HepG2 (cell line): ENCODE data around the gene NEK6. TPM values are rescaled to one million over a fixed set of nuclear protein-coding genes. Genes with fewer than 3 reads are reported as not detected.

ENCODE experiments used
- ATAC-seq: fragments of 200-7000 bp; cut with Tn5 transposase; 3 replicates; pipeline ENCODE4 v1.9.1; 2020; ENCODE audit warnings: mild to moderate bottlenecking, moderate library complexity
- BruUV-seq: library from RNA; stranded (reverse); fragments of 400-500 nt; replicated peaks from 2 replicates; lab custom pipeline; 2021; lab: Mats Ljungman, UMichigan
- CTCF ChIA-PET: fragments of 300-600 bp; formaldehyde crosslinking; extraction: SDS; loops from one replicate; lab custom pipeline; 2021; ENCODE audit warnings: low total read pairs, inconsistent platforms, low intra/inter-chr PET ratio; lab: Yijun Ruan, JAX
- POLR2A ChIA-PET: fragments of 350-600 bp; sonication (Branson Sonifier 250); formaldehyde crosslinking; loops from one replicate; lab custom pipeline; 2020; ENCODE audit warnings: antibody characterized with exemption, inconsistent platforms; lab: Yijun Ruan, JAX
- DNase-seq: peaks from one replicate; pipeline ENCODE4 v3.0.0-alpha.2; 2015; ENCODE audit warnings: low spot score
- FAIRE-seq: peaks from 3 replicates; lab custom pipeline; 2011; peaks lifted over from hg19 to GRCh38; lab: Jason Lieb, UNC
- H2AFZ ChIP-seq: one replicate; pipeline ENCODE4 v1.6.1; 2011; ENCODE audit warnings: low read length, inconsistent platforms
- H3K27ac ChIP-seq: fragments of 300-600 bp; 3 replicates; pipeline ENCODE4 v1.8.0; 2011; ENCODE audit warnings: mixed run types, mild to moderate bottlenecking, mixed read lengths, low read length, inconsistent platforms; ENCODE audit not compliant: insufficient read depth; ENCODE audit errors: extremely low read length
- H3K27me3 ChIP-seq, 2 experiments: fragments of 200-600 bp in 1 of 2; 2 replicates in 1 of 2; 3 replicates in 1 of 2; pipeline versions ENCODE4 v1.6.0 to v1.8.0; 2011; ENCODE audit warnings: low read length in 2 of 2, mild to moderate bottlenecking in 2 of 2, moderate library complexity in 2 of 2, inconsistent platforms in 1 of 2; ENCODE audit not compliant: insufficient read depth in 2 of 2, control insufficient read depth in 1 of 2
- H3K36me3 ChIP-seq, 2 experiments: fragments of 200-600 bp in 1 of 2; replicated peaks in 1 of 2; 2 replicates in 1 of 2; 3 replicates in 1 of 2; pipeline versions ENCODE4 v1.5.1 to v1.8.0; 2011; ENCODE audit warnings: low read length in 2 of 2, inconsistent platforms in 1 of 2; ENCODE audit not compliant: insufficient read depth in 2 of 2, control insufficient read depth in 1 of 2
- H3K4me1 ChIP-seq: 2 replicates; pipeline ENCODE4 v1.5.1; 2012; ENCODE audit warnings: low read length, inconsistent platforms; ENCODE audit not compliant: insufficient read depth
- H3K4me2 ChIP-seq: 2 replicates; pipeline ENCODE4 v1.6.0; 2011; ENCODE audit warnings: low read depth, low read length, inconsistent platforms
- H3K4me3 ChIP-seq, 3 experiments: fragments of 200-600 bp in 1 of 3; sonication (generic), shearing (Covaris generic) in 1 of 3; replicated peaks in 1 of 3; 2 replicates each; pipeline ENCODE4 v1.5.1; 2011 to 2016; ENCODE audit warnings: low read length in 3 of 3, inconsistent platforms in 2 of 3, low read depth in 2 of 3, mild to moderate bottlenecking in 2 of 3, control low read depth in 1 of 3, mixed read lengths in 1 of 3; ENCODE audit not compliant: insufficient read depth in 1 of 3
- H3K79me2 ChIP-seq: one replicate; pipeline ENCODE4 v1.6.1; 2011; ENCODE audit warnings: low read length, inconsistent platforms; ENCODE audit not compliant: insufficient read depth
- H3K9ac ChIP-seq: 2 replicates; pipeline ENCODE4 v1.6.0; 2011; ENCODE audit warnings: mild to moderate bottlenecking, low read depth, low read length, inconsistent platforms; ENCODE audit not compliant: insufficient read depth
- H3K9me3 ChIP-seq: 2 replicates; pipeline ENCODE4 v1.5.1; 2012; ENCODE audit warnings: mild to moderate bottlenecking, low read length
- H4K20me1 ChIP-seq: 2 replicates; pipeline ENCODE4 v1.6.0; 2011; ENCODE audit warnings: inconsistent platforms, mild to moderate bottlenecking, low read length, moderate library complexity; ENCODE audit not compliant: insufficient read depth
- BCLAF1 ChIP-seq: fragments of 450-650 bp; IDR thresholded peaks from 2 replicates; pipeline ENCODE4 v1.6.1; 2017; ENCODE audit warnings: mild to moderate bottlenecking
- ISL2 ChIP-seq: sonication (generic); formaldehyde crosslinking; IDR thresholded peaks from 2 replicates; pipeline ENCODE4 v1.5.0; 2020; ENCODE audit warnings: missing genetic modification reagents
- NONO ChIP-seq, 2 experiments: fragments of 450-650 bp in 1 of 2; sonication (generic) in 1 of 2; formaldehyde crosslinking in 1 of 2; IDR thresholded peaks in 1 of 2; conservative IDR thresholded peaks in 1 of 2; 2 replicates each; pipeline versions ENCODE4 v1.6.1 to v1.8.0; 2017 to 2022; ENCODE audit warnings: mild to moderate bottlenecking in 1 of 2, missing genetic modification reagents in 1 of 2, moderate library complexity in 1 of 2
- NR2F2 ChIP-seq: IDR thresholded peaks from 2 replicates; pipeline ENCODE4 v1.6.1; 2012; ENCODE audit warnings: low read depth, inconsistent platforms, borderline replicate concordance
- PHF8 ChIP-seq: sonication (generic); formaldehyde crosslinking; IDR thresholded peaks from 2 replicates; pipeline ENCODE4 v1.5.0; 2020; ENCODE audit warnings: missing genetic modification reagents
- RFXANK ChIP-seq: IDR thresholded peaks from 2 replicates; pipeline ENCODE4 v1.6.1; 2016
- ZFP41 ChIP-seq: sonication (generic); formaldehyde crosslinking; IDR thresholded peaks from 2 replicates; pipeline ENCODE4 v1.4.0; 2020; ENCODE audit warnings: mild to moderate bottlenecking, missing genetic modification reagents, borderline replicate concordance
- ZNF101 ChIP-seq: sonication (generic); formaldehyde crosslinking; IDR thresholded peaks from 2 replicates; pipeline ENCODE4 v1.4.0; 2020; ENCODE audit warnings: mild to moderate bottlenecking, low read depth, missing genetic modification reagents, borderline replicate concordance
- ZNF512 ChIP-seq: sonication (generic); formaldehyde crosslinking; IDR thresholded peaks from 2 replicates; pipeline ENCODE4 v1.4.0; 2020; ENCODE audit warnings: mild to moderate bottlenecking, missing genetic modification reagents
- ZNF557 ChIP-seq: sonication (generic); formaldehyde crosslinking; IDR thresholded peaks from 2 replicates; pipeline ENCODE4 v1.4.0; 2020; ENCODE audit warnings: missing genetic modification reagents
- ZNF572 ChIP-seq: sonication (generic); formaldehyde crosslinking; IDR thresholded peaks from 2 replicates; pipeline ENCODE4 v1.5.1; 2020; ENCODE audit warnings: mild to moderate bottlenecking, missing genetic modification reagents
- ZNF75D ChIP-seq: sonication (generic); formaldehyde crosslinking; IDR thresholded peaks from 2 replicates; pipeline ENCODE4 v1.8.1; 2023; ENCODE audit warnings: missing genetic modification reagents, mild to moderate bottlenecking, borderline replicate concordance
- ZNF768 ChIP-seq: sonication (generic); formaldehyde crosslinking; IDR thresholded peaks from 2 replicates; pipeline ENCODE4 v1.4.0; 2020; ENCODE audit warnings: missing genetic modification reagents
- WGBS: methylation state at CpG from one replicate; pipeline ENCODE4 v1.1.6; 2017; ENCODE audit warnings: low lambda C conversion rate; 5-methylcytosine and 5-hydroxymethylcytosine counted together
- in situ Hi-C: cut with HindIII; loops from 2 replicates; pipeline ENCODE4 v1.10.0; 2017; ENCODE audit warnings: low pct_unique_long_range_greater_than_20kb; ENCODE audit not compliant: extremely low pct_ligation_motif_present
- intact Hi-C: fragments of 100-400 bp; cut with micrococcal nuclease; formaldehyde crosslinking; loops from one replicate; pipeline ENCODE4 v1.10.0; 2022; ENCODE audit not compliant: unreplicated experiment
- polyA plus RNA-seq, 8 experiments: library from polyadenylated mRNA; depleted of rRNA in 3 of 8; stranded (reverse) in 7 of 8; unstranded in 1 of 8; fragments of >200 nt; fragmentation: Illumina TruSeq in 4 of 8; extraction: Trizol in 4 of 8; gene quantifications; 2 replicates each; pipeline versions ENCODE4 v1.2.1 to v1.2.3, GENCODE V29; 2011 to 2016; ENCODE audit warnings: low read depth in 4 of 8, missing spikeins in 1 of 8, mixed read lengths in 1 of 8; ENCODE audit not compliant: insufficient read depth in 1 of 8
- total RNA-seq, 5 experiments: library from RNA; depleted of rRNA; stranded (reverse); fragments of >200 nt; fragmentation: Illumina TruSeq; extraction: Trizol; gene quantifications; 2 replicates each; pipeline ENCODE4 v1.2.3, GENCODE V29; 2016; ENCODE audit warnings: low read depth in 1 of 5
- TF ChIP-seq, protein P1 (sequence below): IDR thresholded peaks from 2 replicates; pipeline ENCODE4 v1.6.1; 2016; ENCODE audit warnings: missing biosample characterization, missing genetic modification reagents, low read depth

NEK6 gene
- total and polyA plus RNA-seq, 2 of the 13 experiments (the other 11 are each of a cell fraction or from before 2014, with no cell fraction given): 30.4 to 119 TPM

GRCh38 chr9:124271660-124272059 lies 13.9 kb downstream of the NEK6 start:
- 84% methylated on average over 5 of the region's 7 CpGs for WGBS
- peaks cover 82% of the 10 kb centered on the region for H3K4me1 ChIP-seq
- CTCF ChIA-PET: no interaction called here
- no peaks in the 10 kb centered on the region for H3K27me3 ChIP-seq
- TF ChIP-seq ZNF557: no peak
- 0 out of 2 replicates have a peak, but pooled peaks have one; percentile 21 for TF ChIP-seq PHF8 (CRISPR knock-in tag)
- no peak for TF ChIP-seq ZFP41 (CRISPR knock-in tag)
- FAIRE-seq: no peak
- BruUV-seq: no TSS peak
- peaks cover 98% of the 10 kb centered on the region for H4K20me1 ChIP-seq
- POLR2A ChIA-PET: no interaction called here
- H2AFZ ChIP-seq: no peak overlapping the region
- intact Hi-C loops: no loop called here
- H3K9ac ChIP-seq: no peak overlapping the region
- no peak overlapping the region for H3K27ac ChIP-seq
- H3K4me2 ChIP-seq: no peak overlapping the region
- ATAC-seq: no peak
- in situ Hi-C loops: no loop called here
- no peak for DNase-seq
- H3K4me3 ChIP-seq: no peak overlapping the region
- peaks cover 99% of the 10 kb centered on the region for H3K79me2 ChIP-seq
- peaks cover 16 to 73% of the 10 kb centered on the region in 2 experiments for H3K36me3 ChIP-seq
- H3K9me3 ChIP-seq: no peaks in the 10 kb centered on the region

GRCh38 chr9:124272118-124272517 lies 14.4 kb downstream of the NEK6 start:
- no peak for DNase-seq
- CTCF ChIA-PET: no interaction called here
- 87% methylated on average over 7 of the region's 7 CpGs for WGBS
- Histone ChIP-seq H3K4me1 (peaks cover 77% of the 10 kb centered on the region), H3K27me3 (no peaks in the 10 kb centered on the region), H3K79me2 (peaks cover 99% of the 10 kb centered on the region), H3K27ac (no peak overlapping the region), H3K9me3 (no peaks in the 10 kb centered on the region), H4K20me1 (peaks cover 96% of the 10 kb centered on the region), H3K9ac (no peak overlapping the region), H3K4me2 (no peak overlapping the region), H2AFZ (no peak overlapping the region), H3K4me3 (no peak overlapping the region), H3K36me3 (peaks cover 16 to 68% of the 10 kb centered on the region in 2 experiments)
- FAIRE-seq: no peak
- intact Hi-C loops: no loop called here
- BruUV-seq: no TSS peak
- ATAC-seq: no peak; the same call in 2 of the 3 replicates
- in situ Hi-C loops: no loop called here
- POLR2A ChIA-PET: no interaction called here
- TF ChIP-seq, protein P1, sequence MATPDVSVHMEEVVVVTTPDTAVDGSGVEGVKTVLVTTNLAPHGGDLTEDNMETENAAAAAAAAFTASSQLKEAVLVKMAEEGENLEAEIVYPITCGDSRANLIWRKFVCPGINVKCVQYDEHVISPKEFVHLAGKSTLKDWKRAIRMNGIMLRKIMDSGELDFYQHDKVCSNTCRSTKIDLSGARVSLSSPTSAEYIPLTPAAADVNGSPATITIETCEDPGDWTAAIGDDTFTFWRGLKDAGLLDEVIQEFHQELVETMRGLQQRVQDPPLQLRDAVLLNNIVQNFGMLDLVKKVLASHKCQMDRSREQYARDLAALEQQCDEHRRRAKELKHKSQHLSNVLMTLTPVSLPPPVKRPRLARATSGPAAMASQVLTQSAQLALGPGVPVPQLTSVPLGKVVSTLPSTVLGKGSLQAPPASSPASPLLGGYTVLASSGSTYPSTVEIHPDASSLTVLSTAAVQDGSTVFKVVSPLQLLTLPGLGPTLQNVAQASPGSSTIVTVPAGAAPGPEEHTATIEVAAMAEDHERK (CRISPR knock-in tag): no peak
- TF ChIP-seq ZNF101: no peak
- no peak for TF ChIP-seq ZNF572 (CRISPR knock-in tag)
- no peak for TF ChIP-seq ZNF768 (CRISPR knock-in tag)
- no peak for TF ChIP-seq NR2F2
- no peak for TF ChIP-seq ZNF75D (CRISPR knock-in tag)
- no peak for TF ChIP-seq NONO (IDR thresholded peaks at IDR 0.05)
- no peak for TF ChIP-seq NONO (CRISPR knock-in tag; conservative IDR thresholded peaks at IDR 0.05)
- TF ChIP-seq BCLAF1: no peak
- no peak for TF ChIP-seq ZNF512 (CRISPR knock-in tag)
- TF ChIP-seq RFXANK (CRISPR knock-in tag): no peak
- no peak for TF ChIP-seq ISL2 (CRISPR knock-in tag)
